Measurements from ENCODE around the gene COX8A. TPM values are rescaled to one million over a fixed set of nuclear protein-coding genes. Genes with fewer than 3 reads are reported as not detected.

COX8A gene, protein sequence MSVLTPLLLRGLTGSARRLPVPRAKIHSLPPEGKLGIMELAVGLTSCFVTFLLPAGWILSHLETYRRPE
- polyA plus RNA-seq (2012; ENCODE audit: missing spikeins): 284 TPM

- TF ChIP-seq TAF1 (IDR thresholded peaks at IDR 0.05; ENCODE audit: borderline replicate concordance, low read depth, low read length): peak; percentile 78
- TF ChIP-seq POLR2AphosphoS5 (IDR thresholded peaks at IDR 0.05; ENCODE audit: low read depth, low read length): peak; percentile 89
- peak; percentile 86 for TF ChIP-seq POLR2A (IDR thresholded peaks at IDR 0.05; ENCODE audit: low read depth, low read length)
- FAIRE-seq (peak; percentile 98), DNase-seq (ENCODE audit: insufficient read length) (peak; percentile 96)
Observed at GRCh38 chr11:63974259-63975143, at the start of gene COX8A. COX8A (plus strand) TSS chr11:63974620; CDS start chr11:63974681, 61 bp downstream.

DNA sequence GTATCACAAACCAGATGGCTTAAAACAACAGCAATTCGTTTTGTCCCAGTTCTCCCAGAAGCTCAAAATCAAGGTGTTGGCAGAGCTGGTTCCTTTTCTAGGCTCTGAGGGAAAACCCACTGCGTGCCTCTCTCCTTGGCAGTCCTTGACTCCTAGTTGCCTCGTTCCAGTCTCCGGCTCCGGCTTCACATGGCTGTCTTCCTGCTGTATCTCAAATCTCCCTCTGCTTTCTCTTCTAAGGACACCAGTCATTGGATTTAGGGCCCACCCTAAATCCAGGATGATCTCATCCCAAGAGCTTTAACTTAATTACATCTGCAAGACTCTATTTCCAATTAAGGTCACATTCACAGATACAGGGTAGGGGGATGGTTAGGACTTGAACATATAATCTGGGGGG, 44.8 kb upstream of the COX8A start:
- TF ChIP-seq TAF1 (IDR thresholded peaks at IDR 0.05; ENCODE audit: borderline replicate concordance, low read depth, low read length) (no peak), POLR2AphosphoS5 (IDR thresholded peaks at IDR 0.05; ENCODE audit: low read depth, low read length) (no peak), POLR2A (IDR thresholded peaks at IDR 0.05; ENCODE audit: low read depth, low read length) (no peak)
- DNase-seq (ENCODE audit: insufficient read length) (no peak), FAIRE-seq (no peak)

- DNase-seq (ENCODE audit: insufficient read length) (no peak), FAIRE-seq (no peak)
- TF ChIP-seq TAF1 (IDR thresholded peaks at IDR 0.05; ENCODE audit: borderline replicate concordance, low read depth, low read length): no peak
- TF ChIP-seq POLR2AphosphoS5 (IDR thresholded peaks at IDR 0.05; ENCODE audit: low read depth, low read length): no peak
- TF ChIP-seq POLR2A (IDR thresholded peaks at IDR 0.05; ENCODE audit: low read depth, low read length): no peak
Observed at GRCh38 chr11:63931045-63931444, 43.4 kb upstream of the COX8A start.

- no peak for TF ChIP-seq POLR2AphosphoS5 (IDR thresholded peaks at IDR 0.05; ENCODE audit: low read depth, low read length)
- no peak for TF ChIP-seq POLR2A (IDR thresholded peaks at IDR 0.05; ENCODE audit: low read depth, low read length)
- no peak for TF ChIP-seq TAF1 (IDR thresholded peaks at IDR 0.05; ENCODE audit: borderline replicate concordance, low read depth, low read length)
- FAIRE-seq (no peak), DNase-seq (ENCODE audit: insufficient read length) (no peak)
Observed at GRCh38 chr11:63931876-63932275, 42.5 kb upstream of the COX8A start.

DNA sequence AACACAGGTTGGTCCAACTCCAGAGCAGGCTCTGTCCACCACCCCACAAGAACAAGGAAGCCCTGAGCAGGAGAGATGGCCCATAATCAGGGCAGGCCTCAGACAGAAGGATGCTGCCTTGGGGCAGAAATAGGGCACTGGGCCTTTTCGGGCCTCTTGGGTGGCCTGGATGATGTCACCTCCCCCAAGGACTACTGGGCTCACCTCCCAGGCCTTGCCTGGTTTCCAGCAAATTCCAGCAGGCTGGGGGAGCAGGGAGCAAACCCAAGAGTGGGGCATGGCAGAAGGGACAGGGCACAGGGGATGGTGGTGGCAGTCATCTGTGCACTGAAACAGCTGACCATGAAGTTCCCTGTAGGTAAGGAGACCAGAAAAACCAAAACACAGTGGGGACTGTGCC, 41.0 kb upstream of the COX8A start:
- DNase-seq (ENCODE audit: insufficient read length) (no peak), FAIRE-seq (no peak)
- TF ChIP-seq POLR2A (IDR thresholded peaks at IDR 0.05; ENCODE audit: low read depth, low read length): no peak
- TF ChIP-seq TAF1 (IDR thresholded peaks at IDR 0.05; ENCODE audit: borderline replicate concordance, low read depth, low read length): no peak
- TF ChIP-seq POLR2AphosphoS5 (IDR thresholded peaks at IDR 0.05; ENCODE audit: low read depth, low read length): no peak

GRCh38 chr11:63937713-63938478, 36.5 kb upstream of the COX8A start:
- DNase-seq (ENCODE audit: insufficient read length): no peak
- no peak for FAIRE-seq
- no peak for TF ChIP-seq POLR2A (IDR thresholded peaks at IDR 0.05; ENCODE audit: low read depth, low read length)
- no peak for TF ChIP-seq TAF1 (IDR thresholded peaks at IDR 0.05; ENCODE audit: borderline replicate concordance, low read depth, low read length)
- TF ChIP-seq POLR2AphosphoS5 (IDR thresholded peaks at IDR 0.05; ENCODE audit: low read depth, low read length): no peak

DNA sequence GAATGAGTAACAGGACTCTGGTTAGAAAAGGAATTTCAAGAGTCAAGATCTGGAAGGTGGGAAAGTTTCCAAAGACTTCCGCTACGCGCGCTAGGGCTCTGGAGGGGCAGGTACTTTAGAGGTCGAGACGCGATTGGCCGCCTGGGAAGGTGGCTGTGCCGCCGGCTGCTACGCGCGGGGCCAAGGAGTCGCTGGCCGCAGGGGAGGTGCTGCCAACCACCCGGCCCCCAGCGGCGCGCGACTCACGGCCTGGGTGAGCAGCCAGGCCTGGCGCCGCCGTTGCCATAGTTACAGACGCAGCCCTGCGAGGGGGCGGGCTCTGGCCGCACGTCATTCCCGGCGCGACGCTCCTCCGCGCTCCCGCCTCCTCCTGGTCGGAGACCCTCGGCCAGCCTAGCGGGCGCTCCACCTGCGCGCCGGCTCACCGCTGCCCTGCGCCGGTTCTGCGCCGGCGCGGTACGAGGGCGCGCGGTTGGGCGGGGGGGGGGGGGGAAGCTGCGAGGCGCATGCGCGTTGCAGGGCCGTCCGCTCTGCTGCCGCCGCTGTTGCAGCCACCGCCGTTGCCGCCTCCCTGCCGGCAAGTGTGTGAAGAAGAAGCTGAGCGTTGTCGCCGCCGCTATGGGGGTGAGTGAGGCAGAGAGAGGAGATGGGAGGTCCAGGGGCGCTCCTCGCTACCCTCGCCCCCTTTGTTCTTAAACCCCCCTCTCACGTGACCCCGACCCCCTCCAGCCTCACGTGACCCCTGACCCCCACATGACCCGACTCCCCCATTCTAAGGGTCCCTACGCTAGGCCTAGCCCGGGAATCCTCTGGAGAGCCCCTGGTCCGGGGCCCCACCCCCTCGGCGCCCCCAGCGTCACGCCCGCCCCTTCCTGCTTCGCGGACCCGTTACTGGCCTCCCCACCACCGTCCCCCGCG, 35.7 kb upstream of the COX8A start, which contains the start of gene NAA40:
NAA40 (plus strand) TSS at position 524 of the 918 bp plus-strand sequence; CDS start at position 619, 95 bp downstream.
- TF ChIP-seq POLR2A (IDR thresholded peaks at IDR 0.05; ENCODE audit: low read depth, low read length) (peak; percentile 57; the same call in 1 of the 2 replicates), TAF1 (IDR thresholded peaks at IDR 0.05; ENCODE audit: borderline replicate concordance, low read depth, low read length) (no peak), POLR2AphosphoS5 (IDR thresholded peaks at IDR 0.05; ENCODE audit: low read depth, low read length) (peak; percentile 39; the same call in 1 of the 2 replicates)
- peak; percentile 97 for DNase-seq (ENCODE audit: insufficient read length)
- FAIRE-seq: peak; percentile 99

DNA sequence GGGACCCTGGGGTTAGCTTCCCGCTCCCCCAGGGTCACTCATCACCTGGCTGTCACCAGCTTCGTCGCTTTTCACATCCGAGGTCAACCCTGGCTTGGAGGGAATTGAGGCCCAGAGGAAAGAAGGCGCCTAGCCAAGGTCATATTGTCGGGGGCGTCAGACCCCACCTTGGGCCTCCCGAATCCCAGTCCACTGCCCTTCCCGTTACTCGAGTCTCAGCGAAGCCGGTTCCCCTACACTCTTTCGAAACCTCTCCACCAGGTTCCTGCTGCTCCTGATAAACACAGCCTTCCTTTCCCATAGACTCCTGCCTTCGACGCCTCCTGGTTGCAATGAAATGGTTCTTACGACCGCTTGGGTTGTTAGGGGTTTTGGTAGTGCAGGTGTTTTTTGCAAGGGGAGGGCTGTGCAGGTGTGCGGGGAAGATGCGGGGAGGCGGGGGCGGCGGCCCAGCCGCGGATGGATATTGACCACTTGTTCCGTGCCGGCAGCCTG, 35.0 kb upstream of the COX8A start:
- FAIRE-seq (no peak), DNase-seq (ENCODE audit: insufficient read length) (no peak)
- TF ChIP-seq POLR2AphosphoS5 (IDR thresholded peaks at IDR 0.05; ENCODE audit: low read depth, low read length) (no peak), TAF1 (IDR thresholded peaks at IDR 0.05; ENCODE audit: borderline replicate concordance, low read depth, low read length) (no peak), POLR2A (IDR thresholded peaks at IDR 0.05; ENCODE audit: low read depth, low read length) (no peak)

DNA sequence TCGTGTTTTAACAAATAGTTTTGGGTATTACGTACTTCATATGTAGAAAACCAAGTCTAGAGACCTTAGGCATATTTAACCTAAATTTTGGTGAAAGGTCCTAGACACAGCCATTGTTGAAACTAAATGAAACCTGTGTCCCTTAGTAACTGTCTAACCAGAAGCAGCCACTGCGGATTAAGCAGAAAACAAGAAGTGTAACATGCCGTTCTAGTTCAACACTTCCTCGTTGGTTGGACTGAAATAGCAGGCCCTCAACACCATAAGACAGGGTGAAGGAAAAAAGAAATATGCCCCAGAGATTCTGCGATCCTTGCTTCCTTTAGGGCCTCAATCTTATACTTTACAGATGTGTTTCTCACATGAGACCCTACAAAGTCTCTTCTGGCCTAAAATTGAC, 33.6 kb upstream of the COX8A start:
- FAIRE-seq (peak; percentile 24), DNase-seq (ENCODE audit: insufficient read length) (no peak)
- TF ChIP-seq POLR2AphosphoS5 (IDR thresholded peaks at IDR 0.05; ENCODE audit: low read depth, low read length) (no peak), TAF1 (IDR thresholded peaks at IDR 0.05; ENCODE audit: borderline replicate concordance, low read depth, low read length) (no peak), POLR2A (IDR thresholded peaks at IDR 0.05; ENCODE audit: low read depth, low read length) (no peak)

GRCh38 chr11:63941901-63942300, 32.5 kb upstream of the COX8A start:
- no peak for DNase-seq (ENCODE audit: insufficient read length)
- FAIRE-seq: no peak
- TF ChIP-seq POLR2A (IDR thresholded peaks at IDR 0.05; ENCODE audit: low read depth, low read length) (no peak), TAF1 (IDR thresholded peaks at IDR 0.05; ENCODE audit: borderline replicate concordance, low read depth, low read length) (no peak), POLR2AphosphoS5 (IDR thresholded peaks at IDR 0.05; ENCODE audit: low read depth, low read length) (no peak)

All from GM12892 (cell line).